Measurements from ENCODE around the gene AHDC1. TPM values are rescaled to one million over a fixed set of nuclear protein-coding genes. Genes with fewer than 3 reads are reported as not detected.

The AHDC1 gene
- total RNA-seq, 1 experiment from 2014 or later = 49.0 TPM

DNA sequence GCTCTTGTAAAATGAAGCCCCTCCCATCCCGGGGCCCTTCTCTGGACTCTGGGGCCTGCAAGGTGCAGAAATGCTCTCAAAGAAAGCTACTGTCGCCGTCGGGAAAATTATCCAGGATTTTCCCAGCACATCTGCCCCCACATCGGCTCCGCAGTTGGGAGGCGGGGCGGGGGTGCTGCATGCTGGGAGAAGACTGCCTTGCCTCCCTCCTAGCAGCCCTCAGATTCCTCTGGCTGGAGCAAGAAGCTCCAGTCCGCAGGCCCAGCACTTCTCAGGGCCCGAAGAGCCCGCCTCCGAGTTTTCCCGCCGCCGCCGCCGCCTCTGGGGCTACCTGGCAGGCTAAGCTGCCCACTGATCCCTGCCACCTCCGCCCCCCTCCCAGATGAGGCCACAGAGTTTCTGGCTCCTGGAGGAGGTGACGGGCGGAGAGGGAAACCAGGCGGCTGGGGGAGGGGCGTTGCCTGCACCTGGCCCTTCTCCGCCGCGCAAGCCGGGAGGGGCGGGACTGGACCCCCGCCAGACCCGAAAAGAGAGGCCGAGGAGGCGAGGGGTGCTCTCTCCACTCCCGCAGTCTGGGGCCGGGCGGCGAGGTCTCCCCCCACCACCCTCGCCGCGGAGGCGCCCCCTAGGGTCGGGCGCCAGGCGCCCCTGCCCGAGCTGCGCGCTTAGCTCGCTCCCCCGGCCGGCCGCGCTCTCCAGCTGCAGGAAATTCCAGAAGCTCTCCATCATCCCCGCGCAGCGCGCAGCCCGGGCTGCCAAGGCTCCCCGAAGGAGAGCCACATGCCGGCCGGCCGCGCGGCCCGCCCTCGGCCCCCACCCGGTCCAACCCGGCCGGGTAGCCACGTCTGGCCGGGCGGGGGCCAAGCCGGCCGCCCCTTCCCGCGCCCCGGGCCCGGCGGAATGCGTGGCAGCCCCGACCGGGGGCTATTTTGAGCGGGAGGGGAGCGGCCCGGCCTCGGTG, 28.8 kb downstream of the AHDC1 start:
- Mint-ChIP-seq H3K27me3 (ENCODE audit: low read depth) (no peaks in the 10 kb centered on the region), H3K4me1 (peaks cover 56% of the 10 kb centered on the region), H3K4me3 (peak overlapping the region; percentile 63), H3K9me3 (no peaks in the 10 kb centered on the region), H3K27ac (peak overlapping the region; percentile 71; the same call in 1 of the 2 replicates), H3K36me3 (no peaks in the 10 kb centered on the region)
- CTCF ChIA-PET = interaction anchor here (0.6 to 16.0 kb wide), 32 partner anchors 7 to 539 kb away, joined by 3 to 489 read pairs (median 4); partner anchors contain the start of genes AHDC1, IFI6, MAP3K6 and WASF2
- DNase-seq (ENCODE audit: low spot score) (peak; percentile 86), ATAC-seq (peak; percentile 33)
- POLR2A ChIA-PET = interaction anchor here (0.5 to 2.1 kb wide), 14 partner anchors 15 to 192 kb away, joined by 3 to 15 read pairs (median 4); partner anchors contain the start of genes AHDC1, CD164L2 and WASF2
- TF ChIP-seq TP53 (CRISPR knock-in tag; IDR thresholded peaks at IDR 0.05) (peak; percentile 26; the same call in 1 of the 2 replicates), GTF2I (CRISPR knock-in tag; conservative IDR thresholded peaks at IDR 0.05) (no peak), FOXJ3 (CRISPR knock-in tag; IDR thresholded peaks at IDR 0.05; ENCODE audit: borderline replicate concordance) (no peak), ZNF416 (CRISPR knock-in tag; IDR thresholded peaks at IDR 0.05) (0 out of 2 replicates have a peak, but pooled peaks have one; percentile 2), ZBTB21 (CRISPR knock-in tag; IDR thresholded peaks at IDR 0.05; ENCODE audit: borderline replicate concordance) (no peak), JAZF1 (CRISPR knock-in tag; IDR thresholded peaks at IDR 0.05) (no peak), RORB (CRISPR knock-in tag; IDR thresholded peaks at IDR 0.05) (no peak), CREB1 (CRISPR knock-in tag; IDR thresholded peaks at IDR 0.05) (no peak), SOX15 (CRISPR knock-in tag; IDR thresholded peaks at IDR 0.05) (no peak), ZNF671 (CRISPR knock-in tag; IDR thresholded peaks at IDR 0.05) (no peak), ZNF219 (CRISPR knock-in tag; IDR thresholded peaks at IDR 0.05; ENCODE audit: borderline replicate concordance) (no peak), EMX1 (CRISPR knock-in tag; IDR thresholded peaks at IDR 0.05) (no peak), ELF4 (CRISPR knock-in tag; IDR thresholded peaks at IDR 0.05; ENCODE audit: low read depth) (no peak), ZNF317 (CRISPR knock-in tag; IDR thresholded peaks at IDR 0.05; ENCODE audit: borderline replicate concordance, low read depth) (no peak), ZNF396 (CRISPR knock-in tag; IDR thresholded peaks at IDR 0.05; ENCODE audit: borderline replicate concordance) (no peak), TCF7 (CRISPR knock-in tag; IDR thresholded peaks at IDR 0.05; ENCODE audit: low read depth) (no peak), ZNF263 (CRISPR knock-in tag; IDR thresholded peaks at IDR 0.05; ENCODE audit: low read depth) (peak; percentile 59; the same call in 1 of the 2 replicates), MYBL2 (CRISPR knock-in tag; IDR thresholded peaks at IDR 0.05) (0 out of 2 replicates have a peak, but pooled peaks have one; percentile 19), NR2C2 (CRISPR knock-in tag; IDR thresholded peaks at IDR 0.05) (no peak), ZNF423 (CRISPR knock-in tag; IDR thresholded peaks at IDR 0.05) (peak; percentile 76), MXD4 (CRISPR knock-in tag; IDR thresholded peaks at IDR 0.05; ENCODE audit: borderline replicate concordance) (no peak)
- TF ChIP-seq, protein P1, sequence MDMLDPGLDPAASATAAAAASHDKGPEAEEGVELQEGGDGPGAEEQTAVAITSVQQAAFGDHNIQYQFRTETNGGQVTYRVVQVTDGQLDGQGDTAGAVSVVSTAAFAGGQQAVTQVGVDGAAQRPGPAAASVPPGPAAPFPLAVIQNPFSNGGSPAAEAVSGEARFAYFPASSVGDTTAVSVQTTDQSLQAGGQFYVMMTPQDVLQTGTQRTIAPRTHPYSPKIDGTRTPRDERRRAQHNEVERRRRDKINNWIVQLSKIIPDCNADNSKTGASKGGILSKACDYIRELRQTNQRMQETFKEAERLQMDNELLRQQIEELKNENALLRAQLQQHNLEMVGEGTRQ (CRISPR knock-in tag; IDR thresholded peaks at IDR 0.05) = no peak
- TF ChIP-seq, protein P2, sequence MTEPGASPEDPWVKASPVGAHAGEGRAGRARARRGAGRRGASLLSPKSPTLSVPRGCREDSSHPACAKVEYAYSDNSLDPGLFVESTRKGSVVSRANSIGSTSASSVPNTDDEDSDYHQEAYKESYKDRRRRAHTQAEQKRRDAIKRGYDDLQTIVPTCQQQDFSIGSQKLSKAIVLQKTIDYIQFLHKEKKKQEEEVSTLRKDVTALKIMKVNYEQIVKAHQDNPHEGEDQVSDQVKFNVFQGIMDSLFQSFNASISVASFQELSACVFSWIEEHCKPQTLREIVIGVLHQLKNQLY (CRISPR knock-in tag; IDR thresholded peaks at IDR 0.05) = no peak
- TF ChIP-seq, protein P3, sequence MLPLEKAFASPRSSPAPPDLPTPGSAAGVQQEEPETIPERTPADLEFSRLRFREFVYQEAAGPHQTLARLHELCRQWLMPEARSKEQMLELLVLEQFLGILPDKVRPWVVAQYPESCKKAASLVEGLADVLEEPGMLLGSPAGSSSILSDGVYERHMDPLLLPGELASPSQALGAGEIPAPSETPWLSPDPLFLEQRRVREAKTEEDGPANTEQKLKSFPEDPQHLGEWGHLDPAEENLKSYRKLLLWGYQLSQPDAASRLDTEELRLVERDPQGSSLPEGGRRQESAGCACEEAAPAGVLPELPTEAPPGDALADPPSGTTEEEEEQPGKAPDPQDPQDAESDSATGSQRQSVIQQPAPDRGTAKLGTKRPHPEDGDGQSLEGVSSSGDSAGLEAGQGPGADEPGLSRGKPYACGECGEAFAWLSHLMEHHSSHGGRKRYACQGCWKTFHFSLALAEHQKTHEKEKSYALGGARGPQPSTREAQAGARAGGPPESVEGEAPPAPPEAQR (CRISPR knock-in tag; IDR thresholded peaks at IDR 0.05) = no peak
- TF ChIP-seq, protein P4, sequence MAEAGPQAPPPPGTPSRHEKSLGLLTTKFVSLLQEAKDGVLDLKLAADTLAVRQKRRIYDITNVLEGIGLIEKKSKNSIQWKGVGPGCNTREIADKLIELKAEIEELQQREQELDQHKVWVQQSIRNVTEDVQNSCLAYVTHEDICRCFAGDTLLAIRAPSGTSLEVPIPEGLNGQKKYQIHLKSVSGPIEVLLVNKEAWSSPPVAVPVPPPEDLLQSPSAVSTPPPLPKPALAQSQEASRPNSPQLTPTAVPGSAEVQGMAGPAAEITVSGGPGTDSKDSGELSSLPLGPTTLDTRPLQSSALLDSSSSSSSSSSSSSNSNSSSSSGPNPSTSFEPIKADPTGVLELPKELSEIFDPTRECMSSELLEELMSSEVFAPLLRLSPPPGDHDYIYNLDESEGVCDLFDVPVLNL (CRISPR knock-in tag; IDR thresholded peaks at IDR 0.05; ENCODE audit: borderline replicate concordance, low read depth) = no peak
- TF ChIP-seq, protein P5, sequence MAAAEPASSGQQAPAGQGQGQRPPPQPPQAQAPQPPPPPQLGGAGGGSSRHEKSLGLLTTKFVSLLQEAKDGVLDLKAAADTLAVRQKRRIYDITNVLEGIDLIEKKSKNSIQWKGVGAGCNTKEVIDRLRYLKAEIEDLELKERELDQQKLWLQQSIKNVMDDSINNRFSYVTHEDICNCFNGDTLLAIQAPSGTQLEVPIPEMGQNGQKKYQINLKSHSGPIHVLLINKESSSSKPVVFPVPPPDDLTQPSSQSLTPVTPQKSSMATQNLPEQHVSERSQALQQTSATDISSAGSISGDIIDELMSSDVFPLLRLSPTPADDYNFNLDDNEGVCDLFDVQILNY (CRISPR knock-in tag; IDR thresholded peaks at IDR 0.05) = peak; percentile 93
- TF ChIP-seq, protein P6, sequence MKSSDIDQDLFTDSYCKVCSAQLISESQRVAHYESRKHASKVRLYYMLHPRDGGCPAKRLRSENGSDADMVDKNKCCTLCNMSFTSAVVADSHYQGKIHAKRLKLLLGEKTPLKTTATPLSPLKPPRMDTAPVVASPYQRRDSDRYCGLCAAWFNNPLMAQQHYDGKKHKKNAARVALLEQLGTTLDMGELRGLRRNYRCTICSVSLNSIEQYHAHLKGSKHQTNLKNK (CRISPR knock-in tag; IDR thresholded peaks at IDR 0.05) = no peak
- TF ChIP-seq, protein P7, sequence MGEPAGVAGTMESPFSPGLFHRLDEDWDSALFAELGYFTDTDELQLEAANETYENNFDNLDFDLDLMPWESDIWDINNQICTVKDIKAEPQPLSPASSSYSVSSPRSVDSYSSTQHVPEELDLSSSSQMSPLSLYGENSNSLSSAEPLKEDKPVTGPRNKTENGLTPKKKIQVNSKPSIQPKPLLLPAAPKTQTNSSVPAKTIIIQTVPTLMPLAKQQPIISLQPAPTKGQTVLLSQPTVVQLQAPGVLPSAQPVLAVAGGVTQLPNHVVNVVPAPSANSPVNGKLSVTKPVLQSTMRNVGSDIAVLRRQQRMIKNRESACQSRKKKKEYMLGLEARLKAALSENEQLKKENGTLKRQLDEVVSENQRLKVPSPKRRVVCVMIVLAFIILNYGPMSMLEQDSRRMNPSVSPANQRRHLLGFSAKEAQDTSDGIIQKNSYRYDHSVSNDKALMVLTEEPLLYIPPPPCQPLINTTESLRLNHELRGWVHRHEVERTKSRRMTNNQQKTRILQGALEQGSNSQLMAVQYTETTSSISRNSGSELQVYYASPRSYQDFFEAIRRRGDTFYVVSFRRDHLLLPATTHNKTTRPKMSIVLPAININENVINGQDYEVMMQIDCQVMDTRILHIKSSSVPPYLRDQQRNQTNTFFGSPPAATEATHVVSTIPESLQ (CRISPR knock-in tag; IDR thresholded peaks at IDR 0.05) = no peak

All from WTC11 (cell line).